GM21447 (cell line): ENCODE results near the gene AGAP2.
"Not testable (repeated sequence)": the region's sequence is repeated elsewhere in the genome, so short reads cannot be mapped to it uniquely, and the experiment has no call there.

ENCODE experiments used
- ATAC-seq: cut with Tn5 transposase; IDR thresholded peaks from one replicate; pipeline ENCODE4 v1.9.1; 2021; ENCODE audit not compliant: unreplicated experiment

Gene AGAP2

DNA sequence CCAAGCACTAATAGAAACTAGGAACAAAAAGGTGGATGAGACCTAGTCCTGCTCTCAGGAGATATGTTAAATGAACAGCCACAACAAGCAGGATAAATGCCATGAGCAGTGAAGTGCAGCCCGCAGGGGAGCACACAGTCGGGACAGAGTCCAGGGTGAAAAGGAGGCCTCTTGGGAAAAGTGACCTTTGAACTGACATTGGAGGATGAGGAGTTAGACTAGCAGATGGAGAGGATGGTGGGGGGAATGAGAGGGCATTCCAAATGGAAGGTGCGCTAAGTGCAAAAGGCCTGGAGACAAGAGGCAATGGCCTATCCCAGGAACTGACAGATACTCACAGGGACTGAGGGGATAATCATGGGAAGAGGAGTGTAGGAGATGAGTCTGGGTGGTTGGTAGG, 40.1 kb downstream of the AGAP2 start:
- ATAC-seq = no peak

DNA sequence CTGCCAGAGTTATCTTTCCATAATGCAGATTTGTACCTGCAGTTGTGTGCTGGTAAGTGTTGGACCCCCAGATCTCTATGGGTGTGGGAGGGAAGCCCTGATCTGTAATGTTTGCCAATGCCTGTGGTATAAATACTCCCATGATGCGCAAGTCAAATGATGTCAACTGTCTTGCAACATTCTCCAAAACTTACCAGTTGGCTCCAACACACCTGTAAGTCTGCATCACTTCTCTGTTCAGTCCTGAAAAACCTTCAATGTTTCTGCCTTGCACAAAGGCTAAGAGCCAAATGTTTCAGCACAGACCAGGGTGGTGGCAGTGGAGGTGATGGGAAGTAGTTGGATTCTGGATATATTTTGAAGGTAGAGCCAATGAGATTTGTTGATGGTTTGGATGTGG, 41.5 kb downstream of the AGAP2 start:
- ATAC-seq = no peak

GRCh38 chr12:57695770-57696432, 42.6 kb downstream of the AGAP2 start:
- ATAC-seq = no peak

DNA sequence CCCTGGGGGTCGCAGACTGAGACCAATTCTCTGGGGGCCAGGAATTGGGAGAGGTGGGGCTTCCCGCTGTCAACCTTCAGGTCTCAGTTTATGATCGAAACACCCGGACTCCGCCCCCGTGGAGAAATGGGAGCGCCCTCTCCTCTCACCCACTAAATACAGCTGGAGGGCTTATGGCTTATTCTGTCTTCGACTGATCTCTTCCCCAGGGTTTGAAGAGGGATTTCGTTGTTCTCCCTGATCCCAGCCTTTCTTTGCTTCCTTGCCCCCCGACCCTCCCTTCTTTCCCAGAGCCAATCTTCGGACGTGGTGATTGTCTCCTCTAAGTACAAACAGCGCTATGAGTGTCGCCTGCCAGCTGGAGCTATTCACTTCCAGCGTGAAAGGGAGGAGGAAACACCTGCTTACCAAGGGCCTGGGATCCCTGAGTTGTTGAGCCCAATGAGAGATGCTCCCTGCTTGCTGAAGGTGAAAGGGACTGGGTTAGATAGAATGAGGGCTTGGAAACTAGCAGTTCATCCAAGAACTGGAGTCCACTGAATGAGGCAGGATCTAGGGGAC, 44.0 kb downstream of the AGAP2 start:
- peak; percentile 2 for ATAC-seq

- ATAC-seq = peak; percentile 97
Measured at GRCh38 chr12:57693659-57694458, 44.7 kb downstream of the AGAP2 start, which contains the start of gene OS9. TSS of gene OS9 (plus strand) at chr12:57694132. CDS start at chr12:57694162, 30 bp downstream.

DNA sequence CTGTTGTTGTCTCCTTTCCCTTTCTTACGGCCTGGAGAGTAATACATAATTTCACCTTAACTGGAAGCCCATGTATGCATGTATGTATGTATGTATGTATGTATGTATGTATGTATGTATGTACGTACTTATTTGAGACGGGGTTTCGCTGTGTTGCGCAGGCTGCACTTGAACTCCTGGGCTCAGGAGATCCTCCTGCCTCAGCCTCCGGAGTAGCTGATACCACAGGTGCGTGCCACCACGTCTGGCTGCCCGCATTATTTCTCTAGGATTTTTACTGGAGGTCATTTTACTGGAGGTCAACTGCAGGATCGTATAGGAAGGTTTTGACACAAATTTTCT, 45.3 kb downstream of the AGAP2 start:
- ATAC-seq = no peak

- ATAC-seq = no peak
Measured at GRCh38 chr12:57692500-57692899, 46.0 kb downstream of the AGAP2 start.

GRCh38 chr12:57688931-57689330, 49.6 kb downstream of the AGAP2 start:
- ATAC-seq = no peak

DNA sequence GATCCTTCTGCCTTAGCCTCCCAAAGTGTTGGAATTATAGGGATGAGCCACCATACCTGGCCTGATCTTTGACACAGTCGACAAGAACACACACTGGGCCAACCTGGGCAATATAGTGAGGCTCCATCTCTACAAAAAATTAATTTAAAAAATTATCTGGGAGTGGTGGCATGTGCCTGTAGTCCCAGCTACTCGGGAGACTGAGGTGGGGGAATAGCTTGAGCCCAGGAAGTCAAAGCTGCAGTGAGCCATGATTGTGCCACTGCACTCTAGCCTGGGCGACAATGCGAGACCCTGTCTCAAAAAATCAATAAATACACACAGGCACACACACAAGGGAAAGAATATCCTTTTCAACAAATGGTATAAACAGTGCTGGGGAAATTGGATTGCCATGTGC, 50.7 kb downstream of the AGAP2 start:
- no peak for ATAC-seq

- ATAC-seq = no peak
Measured at GRCh38 chr12:57679697-57680096, 58.8 kb downstream of the AGAP2 start.

DNA sequence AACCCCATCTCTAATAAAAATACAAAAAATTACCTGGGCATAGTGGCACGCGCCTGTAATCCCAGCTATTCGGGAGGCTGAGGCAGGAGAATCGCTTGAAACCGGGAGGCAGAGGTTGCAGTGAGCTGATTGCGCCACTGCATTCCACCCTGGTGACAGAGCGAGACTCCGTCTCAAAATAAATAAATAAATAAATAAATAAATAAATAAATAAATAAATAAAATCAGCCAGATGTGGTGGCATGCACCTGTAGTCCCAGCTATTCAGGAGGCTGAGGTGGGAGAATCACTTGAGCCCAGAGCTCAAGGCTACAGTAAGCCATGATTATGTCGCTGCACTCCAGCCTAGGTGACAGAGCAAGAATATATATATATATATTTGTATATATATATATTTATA, 60.6 kb downstream of the AGAP2 start:
- not testable (repeated sequence) for ATAC-seq

GRCh38 chr12:57674691-57675090, 63.9 kb downstream of the AGAP2 start:
- no peak for ATAC-seq
